GM13976 (cell line): ENCODE measurements around the gene CDH23.

ENCODE experiments used
- DNase-seq: peaks from one replicate; pipeline ENCODE4 v3.0.0; 2012; ENCODE audit warnings: low spot score
- in situ Hi-C: fragments of 300-500 bp; cut with MboI; formaldehyde crosslinking; loops from one replicate; pipeline ENCODE4 v1.12.0; 2022; ENCODE audit warnings: low sequenced_read_pairs, mixed read lengths, inconsistent platforms; ENCODE audit not compliant: unreplicated experiment
- TF ChIP-seq, protein P1 (sequence below): IDR thresholded peaks from 2 replicates; pipeline ENCODE4 v1.5.1; 2012; ENCODE audit warnings: borderline replicate concordance, mild to moderate bottlenecking; ENCODE audit not compliant: insufficient read depth; ENCODE audit errors: extremely low read depth, missing control alignments, control extremely low read depth

CDH23 gene

GRCh38 chr10:71703577-71703976 lies 306.9 kb downstream of the CDH23 start:
- no peak for DNase-seq
- in situ Hi-C loops = loop anchor here (10.0 kb wide), 2 partner anchors 319 to 389 kb away; partner anchors contain the start of gene SLC29A3
- TF ChIP-seq, protein P1, sequence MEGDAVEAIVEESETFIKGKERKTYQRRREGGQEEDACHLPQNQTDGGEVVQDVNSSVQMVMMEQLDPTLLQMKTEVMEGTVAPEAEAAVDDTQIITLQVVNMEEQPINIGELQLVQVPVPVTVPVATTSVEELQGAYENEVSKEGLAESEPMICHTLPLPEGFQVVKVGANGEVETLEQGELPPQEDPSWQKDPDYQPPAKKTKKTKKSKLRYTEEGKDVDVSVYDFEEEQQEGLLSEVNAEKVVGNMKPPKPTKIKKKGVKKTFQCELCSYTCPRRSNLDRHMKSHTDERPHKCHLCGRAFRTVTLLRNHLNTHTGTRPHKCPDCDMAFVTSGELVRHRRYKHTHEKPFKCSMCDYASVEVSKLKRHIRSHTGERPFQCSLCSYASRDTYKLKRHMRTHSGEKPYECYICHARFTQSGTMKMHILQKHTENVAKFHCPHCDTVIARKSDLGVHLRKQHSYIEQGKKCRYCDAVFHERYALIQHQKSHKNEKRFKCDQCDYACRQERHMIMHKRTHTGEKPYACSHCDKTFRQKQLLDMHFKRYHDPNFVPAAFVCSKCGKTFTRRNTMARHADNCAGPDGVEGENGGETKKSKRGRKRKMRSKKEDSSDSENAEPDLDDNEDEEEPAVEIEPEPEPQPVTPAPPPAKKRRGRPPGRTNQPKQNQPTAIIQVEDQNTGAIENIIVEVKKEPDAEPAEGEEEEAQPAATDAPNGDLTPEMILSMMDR = no peak

DNA sequence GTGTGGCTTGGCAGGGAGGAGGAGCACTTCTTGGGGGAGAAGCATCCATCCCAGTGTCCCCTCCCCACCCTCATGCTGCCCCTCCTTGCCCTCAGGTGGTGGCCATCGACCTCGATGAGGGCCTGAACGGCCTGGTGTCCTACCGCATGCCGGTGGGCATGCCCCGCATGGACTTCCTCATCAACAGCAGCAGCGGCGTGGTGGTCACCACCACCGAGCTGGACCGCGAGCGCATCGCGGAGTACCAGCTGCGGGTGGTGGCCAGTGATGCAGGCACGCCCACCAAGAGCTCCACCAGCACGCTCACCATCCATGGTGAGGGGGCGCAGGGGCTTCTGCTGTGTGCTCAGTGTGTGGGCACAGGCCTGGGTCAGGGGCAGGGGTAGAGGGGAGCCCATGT lies 308.1 kb downstream of the CDH23 start:
- no peak for DNase-seq
- in situ Hi-C loops = loop anchor here (10.0 kb wide), 2 partner anchors 320 to 390 kb away; partner anchors contain the start of gene SLC29A3
- TF ChIP-seq, protein P1 = no peak

DNA sequence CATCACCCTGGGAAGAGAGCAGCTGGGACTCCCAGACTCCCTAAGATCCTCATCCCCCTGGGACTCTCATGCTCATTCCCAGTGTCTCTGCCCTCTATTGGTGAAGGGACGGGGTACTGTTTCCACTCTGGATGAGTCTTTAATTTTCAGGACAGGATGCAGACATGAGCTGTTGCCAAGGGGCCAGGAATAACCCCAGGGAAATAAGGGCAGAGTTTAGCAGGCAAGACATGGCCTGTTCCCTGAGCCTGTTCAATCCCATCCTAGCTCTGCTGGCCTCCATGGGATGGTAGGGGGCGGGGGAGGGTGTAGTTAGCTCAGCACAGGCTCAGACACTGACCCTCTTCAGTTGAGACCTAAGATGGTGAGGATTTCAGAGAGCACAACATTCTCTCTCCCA lies 308.9 kb downstream of the CDH23 start:
- in situ Hi-C loops = loop anchor here (10.0 kb wide), 2 partner anchors 321 to 391 kb away; partner anchors contain the start of gene SLC29A3
- DNase-seq = no peak
- TF ChIP-seq, protein P1 = no peak

DNA sequence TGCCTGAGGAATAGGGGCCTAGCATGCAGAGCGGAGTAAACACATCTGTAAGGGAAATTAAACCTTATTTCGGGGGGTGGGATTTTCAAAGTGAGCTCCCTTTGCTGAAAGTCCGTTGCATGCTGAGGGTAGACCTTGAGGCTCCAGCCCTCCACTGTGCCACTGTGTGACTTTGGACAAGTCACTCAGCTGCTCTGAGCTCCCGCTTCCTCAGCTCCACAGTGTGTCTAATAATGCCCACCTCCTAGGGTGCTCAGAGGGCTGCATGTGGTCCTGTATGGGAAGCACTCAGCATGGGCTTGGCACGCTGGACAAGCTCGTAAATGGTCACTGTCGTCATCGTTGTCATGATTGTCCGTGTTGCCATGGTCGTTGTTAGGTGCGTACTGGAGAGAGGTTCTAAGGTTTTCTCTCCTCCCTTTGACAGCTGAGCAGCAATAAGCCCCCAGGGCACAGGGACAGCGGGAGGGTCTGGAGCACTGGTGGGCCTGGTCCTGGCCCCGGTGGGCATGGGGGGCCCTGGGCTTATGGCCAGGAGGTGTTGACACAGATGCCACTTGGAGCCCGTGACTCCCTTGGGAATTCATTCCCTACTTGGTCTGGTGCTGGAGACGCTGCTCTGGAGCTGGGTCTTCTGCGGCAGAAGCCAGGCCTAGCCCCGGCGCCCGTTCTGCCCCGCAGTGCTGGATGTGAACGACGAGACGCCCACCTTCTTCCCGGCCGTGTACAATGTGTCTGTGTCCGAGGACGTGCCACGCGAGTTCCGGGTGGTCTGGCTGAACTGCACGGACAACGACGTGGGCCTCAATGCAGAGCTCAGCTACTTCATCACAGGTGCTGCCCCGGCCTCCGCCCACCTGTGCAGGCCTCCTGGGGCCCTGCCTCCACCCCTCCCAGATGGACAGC lies 309.7 kb downstream of the CDH23 start:
- in situ Hi-C loops = loop anchor here (10.0 kb wide), 2 partner anchors 322 to 392 kb away; partner anchors contain the start of gene SLC29A3
- no peak for DNase-seq
- TF ChIP-seq, protein P1 = no peak

DNA sequence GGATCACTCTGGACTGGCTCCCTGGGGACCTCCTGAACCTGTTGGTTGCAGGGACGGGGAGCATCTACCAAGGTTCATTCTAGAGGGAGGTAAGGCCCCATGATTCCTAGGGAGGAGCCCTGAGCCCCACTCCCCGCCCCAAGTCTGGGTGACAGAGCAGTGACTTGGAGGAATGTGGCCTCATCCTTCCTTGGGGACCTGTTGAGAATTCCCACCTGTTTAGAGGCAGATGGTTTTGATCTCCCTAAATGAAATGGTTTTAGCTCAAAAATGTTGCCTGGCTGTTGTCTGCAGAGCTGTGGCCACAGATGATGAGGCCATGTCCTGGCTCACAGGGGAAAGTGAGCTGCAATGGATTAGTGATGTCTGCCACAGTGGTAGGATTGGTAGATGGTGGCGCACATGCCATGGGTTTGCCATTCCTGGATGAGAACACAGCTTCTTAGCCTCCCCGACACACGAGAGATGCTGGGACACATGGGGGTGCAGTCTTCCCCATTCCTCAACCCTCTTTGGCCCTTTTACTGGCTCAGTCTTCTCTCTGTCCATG lies 310.6 kb downstream of the CDH23 start:
- TF ChIP-seq, protein P1 = no peak
- DNase-seq = no peak
- in situ Hi-C loops = loop anchor here (10.0 kb wide), 2 partner anchors 323 to 393 kb away; partner anchors contain the start of gene SLC29A3

- in situ Hi-C loops = loop anchor here (10.0 kb wide), 2 partner anchors 324 to 394 kb away; partner anchors contain the start of gene SLC29A3
- DNase-seq = peak; percentile 84
- TF ChIP-seq, protein P1 = peak; percentile 96
These were observed 311.6 kb downstream of the CDH23 start for GRCh38 chr10:71708301-71708703.
